Stimulated activated CD8-positive, alpha-beta memory T cell treated with anti-CD3 and anti-CD28 coated beads, Interleukin-12 subunit alpha, Interleukin-12 subunit beta, amount 100 ng/mL, for 1 hour (primary cell): ENCODE data around the gene PSMD13.
A peak's percentile ranks its signal among the peaks of the same experiment; 100 is the strongest.
"Not testable (repeated sequence)": the region's sequence is repeated elsewhere in the genome, so short reads cannot be mapped to it uniquely, and the experiment has no call there.

Experiments
- DNase-seq: peaks from one replicate; pipeline ENCODE4 v3.0.0-alpha.2; 2020; ENCODE audit warnings: low read depth

PSMD13 gene

GRCh38 chr11:218815-219593, 17.8 kb upstream of the PSMD13 start:
- DNase-seq, result no peak

- DNase-seq, result not testable (repeated sequence)
These were observed 16.0 kb upstream of the PSMD13 start for GRCh38 chr11:220641-221215.

GRCh38 chr11:221539-221938, 15.2 kb upstream of the PSMD13 start:
- DNase-seq, result no peak

- DNase-seq, result no peak
These were observed 14.6 kb upstream of the PSMD13 start for GRCh38 chr11:221998-222789.

- DNase-seq, result no peak
These were observed 13.6 kb upstream of the PSMD13 start for GRCh38 chr11:223026-223789.

- no peak for DNase-seq
These were observed 12.9 kb upstream of the PSMD13 start for GRCh38 chr11:223884-224283.

- no peak for DNase-seq
These were observed 12.4 kb upstream of the PSMD13 start for GRCh38 chr11:224424-224823.

GRCh38 chr11:225734-226453, 10.9 kb upstream of the PSMD13 start:
- no peak for DNase-seq

GRCh38 chr11:227824-228379, 8.9 kb upstream of the PSMD13 start:
- no peak for DNase-seq

GRCh38 chr11:230431-230830, 6.3 kb upstream of the PSMD13 start:
- no peak for DNase-seq

- DNase-seq, result no peak
These were observed 3.8 kb upstream of the PSMD13 start for GRCh38 chr11:232783-233565.

GRCh38 chr11:235180-235579, 1.6 kb upstream of the PSMD13 start:
- DNase-seq, result no peak

GRCh38 chr11:235609-235996, 1.2 kb upstream of the PSMD13 start:
- DNase-seq, result peak; percentile 53

- peak; percentile 79 for DNase-seq
These were observed 591 bp upstream of the PSMD13 start, which contains the start of gene SIRT3 for GRCh38 chr11:235997-236773. Gene SIRT3, minus strand, starts transcription at chr11:236342. Its CDS starts 14 bp downstream, at chr11:236328.

GRCh38 chr11:238346-238745, 1.6 kb downstream of the PSMD13 start:
- not testable (repeated sequence) for DNase-seq

- no peak for DNase-seq
These were observed 3.5 kb downstream of the PSMD13 start for GRCh38 chr11:240315-240714.

GRCh38 chr11:241634-242033, 4.9 kb downstream of the PSMD13 start:
- no peak for DNase-seq

GRCh38 chr11:244376-244775, 7.6 kb downstream of the PSMD13 start:
- no peak for DNase-seq

- no peak for DNase-seq
These were observed 12.3 kb downstream of the PSMD13 start for GRCh38 chr11:249062-249461.

- no peak for DNase-seq
These were observed 13.5 kb downstream of the PSMD13 start for GRCh38 chr11:250274-250673.
